ENCODE data around the gene TET1. TPM values are rescaled to one million over a fixed set of nuclear protein-coding genes. Genes with fewer than 3 reads are reported as not detected.

The TET1 gene
- total RNA-seq, 1 experiment from 2014 or later, result 53.4 TPM

DNA sequence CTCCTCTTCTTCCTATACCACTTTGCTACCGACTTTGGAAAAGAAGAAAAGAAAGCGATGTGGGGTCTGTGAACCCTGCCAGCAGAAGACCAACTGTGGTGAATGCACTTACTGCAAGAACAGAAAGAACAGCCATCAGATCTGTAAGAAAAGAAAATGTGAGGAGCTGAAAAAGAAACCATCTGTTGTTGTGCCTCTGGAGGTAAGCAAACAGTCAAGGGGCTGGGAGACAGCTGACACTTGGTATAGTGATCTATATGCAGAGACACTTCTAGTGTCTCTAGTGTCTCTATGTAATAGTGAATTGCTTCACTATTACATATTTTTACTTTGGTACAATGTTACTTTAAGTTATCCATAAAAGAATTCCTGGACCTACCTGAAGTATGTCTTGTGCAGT is 13.9 kb downstream of the TET1 start:
- no peak overlapping the region for H4K91ac ChIP-seq (ENCODE audit: insufficient read length, low read depth, low read length)
- WGBS (ENCODE audit: extremely low coverage, insufficient read length, low lambda C conversion rate), result no CpG with 5 or more reads among the region's 2 CpGs
- Mint-ChIP-seq H3K27me3 (ENCODE audit: low read depth) (no peaks in the 10 kb centered on the region), H3K4me1 (no peaks in the 10 kb centered on the region; a peak in 1 of 4 replicates), H3K36me3 (ENCODE audit: insufficient read depth in 1 of 3, low read depth in 3 of 3) (peaks cover 26 to 53% (median 33%) of the 10 kb centered on the region in 3 experiments; a peak in 6 of 7 replicates), H3K9me3 (no peaks in the 10 kb centered on the region), H3K4me3 (no peak overlapping the region), H3K27ac (no peak overlapping the region; a peak in 1 of 7 replicates)
- no peak overlapping the region for H4K5ac ChIP-seq (ENCODE audit: insufficient read length, low read depth, low read length)
- H2BK12ac ChIP-seq (ENCODE audit: insufficient read length, low read depth, low read length), result no peak overlapping the region
- H2AFZ ChIP-seq (ENCODE audit: low read length), result no peak overlapping the region
- no peak overlapping the region for H3K27ac ChIP-seq (ENCODE audit: insufficient read length, low read depth, low read length)
- H4K20me1 ChIP-seq (ENCODE audit: control insufficient read depth, insufficient read depth, insufficient read length), result no peaks in the 10 kb centered on the region
- H4K8ac ChIP-seq (replicated peaks; ENCODE audit: insufficient read length, low read depth, low read length), result no peak overlapping the region
- no peak for DNase-seq
- no peak overlapping the region for H3K9ac ChIP-seq (ENCODE audit: extremely low read depth, insufficient read length, low read length)
- TF ChIP-seq, protein P1, sequence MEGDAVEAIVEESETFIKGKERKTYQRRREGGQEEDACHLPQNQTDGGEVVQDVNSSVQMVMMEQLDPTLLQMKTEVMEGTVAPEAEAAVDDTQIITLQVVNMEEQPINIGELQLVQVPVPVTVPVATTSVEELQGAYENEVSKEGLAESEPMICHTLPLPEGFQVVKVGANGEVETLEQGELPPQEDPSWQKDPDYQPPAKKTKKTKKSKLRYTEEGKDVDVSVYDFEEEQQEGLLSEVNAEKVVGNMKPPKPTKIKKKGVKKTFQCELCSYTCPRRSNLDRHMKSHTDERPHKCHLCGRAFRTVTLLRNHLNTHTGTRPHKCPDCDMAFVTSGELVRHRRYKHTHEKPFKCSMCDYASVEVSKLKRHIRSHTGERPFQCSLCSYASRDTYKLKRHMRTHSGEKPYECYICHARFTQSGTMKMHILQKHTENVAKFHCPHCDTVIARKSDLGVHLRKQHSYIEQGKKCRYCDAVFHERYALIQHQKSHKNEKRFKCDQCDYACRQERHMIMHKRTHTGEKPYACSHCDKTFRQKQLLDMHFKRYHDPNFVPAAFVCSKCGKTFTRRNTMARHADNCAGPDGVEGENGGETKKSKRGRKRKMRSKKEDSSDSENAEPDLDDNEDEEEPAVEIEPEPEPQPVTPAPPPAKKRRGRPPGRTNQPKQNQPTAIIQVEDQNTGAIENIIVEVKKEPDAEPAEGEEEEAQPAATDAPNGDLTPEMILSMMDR (conservative IDR thresholded peaks at IDR 0.05), result no peak
- H3K4me1 ChIP-seq (ENCODE audit: insufficient read depth, low read length), result no peaks in the 10 kb centered on the region
- H3K56ac ChIP-seq (ENCODE audit: insufficient read length, low read depth, low read length), result no peak overlapping the region
- H2AK5ac ChIP-seq (ENCODE audit: insufficient read length, low read length), result no peak overlapping the region
- H3K14ac ChIP-seq (ENCODE audit: insufficient read depth, low read length), result no peak overlapping the region
- H3K9me3 ChIP-seq (ENCODE audit: control insufficient read depth, low read depth, low read length), result no peaks in the 10 kb centered on the region
- H2BK20ac ChIP-seq (ENCODE audit: low read depth, low read length, poor library complexity, severe bottlenecking), result no peak overlapping the region
- H3K23me2 ChIP-seq (ENCODE audit: insufficient read length, low read depth, low read length, poor library complexity, severe bottlenecking), result no peaks in the 10 kb centered on the region
- H3K4me2 ChIP-seq (ENCODE audit: insufficient read depth, insufficient read length, low read length), result no peak overlapping the region
- H3K27me3 ChIP-seq (ENCODE audit: insufficient read depth, low read length), result no peaks in the 10 kb centered on the region
- H3K23ac ChIP-seq (ENCODE audit: insufficient read length, low read depth, low read length), result no peak overlapping the region
- no peak overlapping the region for H2BK15ac ChIP-seq (ENCODE audit: low read depth, low read length)
- no peaks in the 10 kb centered on the region; the same call in 1 of the 2 replicates for H3K79me2 ChIP-seq (ENCODE audit: insufficient read depth, low read length)
- no peak overlapping the region for H3K18ac ChIP-seq (ENCODE audit: insufficient read length, low read depth, low read length)
- H2BK120ac ChIP-seq (ENCODE audit: low read depth, low read length, poor library complexity, severe bottlenecking), result no peak overlapping the region
- H3K79me1 ChIP-seq (ENCODE audit: insufficient read depth, low read depth, low read length, poor library complexity, severe bottlenecking), result peaks cover 10% of the 10 kb centered on the region
- H3K4ac ChIP-seq (ENCODE audit: low read depth, low read length), result no peak overlapping the region
- no peak overlapping the region for H3T11ph ChIP-seq (ENCODE audit: low read length)
- no peak overlapping the region for H2BK5ac ChIP-seq (ENCODE audit: insufficient read length, low read length)
